Stimulated activated CD8-positive, alpha-beta memory T cell treated with anti-CD3 and anti-CD28 coated beads, Interleukin-4, amount 100 ng/mL, for 1 hour (primary cell): ENCODE data around the gene PALM2AKAP2.

Source experiments
- DNase-seq, 2 donors: peaks; one replicate each; pipeline ENCODE4 v3.0.0-alpha.2; 2020; ENCODE audit warnings: low read depth in 2 of 2, low spot score in 1 of 2

Gene PALM2AKAP2

DNA sequence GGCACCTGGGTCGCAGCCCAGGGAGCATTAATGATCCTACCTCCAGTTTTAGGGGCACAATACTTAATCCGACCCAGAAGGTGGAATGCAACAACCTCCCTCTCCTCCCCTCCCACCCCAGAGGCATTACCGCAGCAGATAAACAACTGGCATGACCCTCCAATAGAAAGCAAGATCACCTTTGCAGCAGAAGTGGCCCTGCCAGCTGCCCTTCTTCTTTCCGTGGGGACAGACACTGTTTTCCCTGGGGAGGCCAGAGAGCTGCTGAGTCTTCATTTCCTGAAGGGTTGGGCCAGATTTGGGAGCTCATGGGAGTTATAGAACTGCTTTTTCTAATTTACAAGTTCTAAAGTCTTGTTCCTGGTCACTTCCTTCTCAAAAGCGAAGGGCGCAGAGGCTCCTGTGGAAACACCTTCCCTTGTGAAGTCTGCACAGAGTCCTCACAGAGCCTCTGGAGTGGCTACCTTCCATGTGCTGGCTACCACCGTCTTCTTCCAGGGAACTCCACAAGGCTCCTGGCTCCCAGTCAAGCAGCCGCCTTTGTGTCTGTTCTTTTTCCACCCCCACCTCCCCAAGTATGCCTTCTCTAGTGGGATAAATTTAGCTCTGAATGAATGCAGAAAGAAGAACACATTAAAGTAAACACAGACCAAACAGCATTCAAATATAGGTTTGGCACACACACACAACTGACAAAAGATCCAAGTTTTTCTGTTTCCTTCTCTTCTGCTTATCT lies 8.0 kb upstream of the PALM2AKAP2 start:
- no peak for DNase-seq

DNA sequence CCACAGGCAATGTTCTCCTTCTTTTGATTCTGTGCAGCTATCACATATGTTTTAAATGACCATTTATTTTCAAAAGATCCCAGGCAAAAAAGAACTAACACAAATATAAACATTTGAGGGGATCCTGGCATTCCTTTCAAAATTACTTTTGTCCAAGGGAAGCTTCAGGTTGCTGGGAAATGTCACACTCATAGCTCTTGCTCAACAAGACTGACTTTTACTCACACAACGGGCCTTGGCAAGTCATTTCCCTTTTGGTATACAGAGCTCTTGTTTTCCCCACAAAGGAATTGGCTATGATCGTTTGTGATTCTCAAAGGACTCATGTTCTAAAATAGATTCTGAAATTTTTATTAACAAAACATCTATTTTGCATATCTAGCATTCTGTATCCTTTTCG lies 4.5 kb upstream of the PALM2AKAP2 start:
- DNase-seq, result no peak

DNA sequence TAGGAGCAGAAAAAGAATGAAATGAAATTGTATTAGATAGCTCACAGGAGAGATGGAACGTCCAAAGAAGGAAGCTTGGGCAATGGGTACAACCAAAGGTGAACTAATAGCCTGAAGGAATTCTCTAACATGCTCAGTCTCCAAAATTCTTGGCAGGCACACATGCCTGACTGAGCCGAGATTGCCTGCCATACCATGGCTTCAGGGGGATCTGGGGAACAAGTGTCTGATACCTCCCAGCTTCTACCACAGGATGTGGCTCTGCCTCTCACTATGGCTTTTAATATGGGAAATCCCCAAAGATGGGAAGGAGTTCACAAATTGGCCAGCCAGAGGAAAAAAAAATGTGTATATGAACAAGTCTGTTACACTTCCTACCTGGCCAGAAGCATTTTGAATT lies 3.6 kb upstream of the PALM2AKAP2 start:
- DNase-seq, result no peak

DNA sequence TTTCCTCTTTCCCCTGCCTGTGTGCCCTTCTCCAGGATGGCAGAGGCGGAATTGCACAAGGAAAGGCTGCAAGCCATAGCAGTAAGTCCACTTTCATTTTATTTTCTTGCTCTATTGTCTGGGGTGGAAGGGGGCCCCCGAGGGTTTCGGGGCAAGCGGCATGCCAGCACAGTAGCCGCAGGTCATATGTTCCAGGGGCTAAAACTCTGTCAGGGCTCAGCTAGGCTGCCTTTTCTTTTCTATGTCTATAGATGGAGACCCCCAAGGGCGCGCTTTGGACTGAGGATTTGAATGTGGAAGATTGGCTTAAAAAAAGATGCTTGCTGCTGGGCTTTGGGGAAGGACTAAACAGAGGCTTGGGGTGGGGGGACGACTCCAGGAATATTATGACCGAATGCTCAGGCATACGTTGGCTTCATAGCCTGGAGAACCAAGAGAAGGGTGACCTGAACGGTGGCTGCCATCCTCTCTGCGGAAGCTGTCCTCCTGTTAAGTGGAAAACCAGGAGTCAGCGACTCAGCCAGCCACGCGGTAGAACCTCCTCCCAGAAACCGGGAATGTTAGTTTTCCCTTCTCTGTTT lies 545 bp downstream of the PALM2AKAP2 start:
- no peak for DNase-seq

DNA sequence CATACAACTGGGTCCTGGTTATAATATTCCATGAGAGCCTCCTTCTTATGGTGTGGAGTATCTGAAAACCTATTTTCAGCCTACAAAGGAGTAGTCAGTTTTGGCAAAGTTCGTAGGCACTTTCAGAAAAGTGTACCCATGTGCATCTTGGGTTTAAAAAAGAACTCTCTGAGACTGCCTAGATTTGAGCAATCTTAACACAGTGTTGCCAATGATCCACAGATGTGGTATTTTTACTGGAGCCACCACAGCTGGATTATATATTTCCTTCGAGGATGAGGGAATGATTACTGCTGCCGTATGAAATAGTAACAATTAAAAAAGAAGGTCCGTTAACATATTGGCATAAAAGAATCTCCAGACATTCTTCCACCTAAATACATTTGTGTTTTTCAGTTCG lies 1.1 kb downstream of the PALM2AKAP2 start:
- no peak for DNase-seq

DNA sequence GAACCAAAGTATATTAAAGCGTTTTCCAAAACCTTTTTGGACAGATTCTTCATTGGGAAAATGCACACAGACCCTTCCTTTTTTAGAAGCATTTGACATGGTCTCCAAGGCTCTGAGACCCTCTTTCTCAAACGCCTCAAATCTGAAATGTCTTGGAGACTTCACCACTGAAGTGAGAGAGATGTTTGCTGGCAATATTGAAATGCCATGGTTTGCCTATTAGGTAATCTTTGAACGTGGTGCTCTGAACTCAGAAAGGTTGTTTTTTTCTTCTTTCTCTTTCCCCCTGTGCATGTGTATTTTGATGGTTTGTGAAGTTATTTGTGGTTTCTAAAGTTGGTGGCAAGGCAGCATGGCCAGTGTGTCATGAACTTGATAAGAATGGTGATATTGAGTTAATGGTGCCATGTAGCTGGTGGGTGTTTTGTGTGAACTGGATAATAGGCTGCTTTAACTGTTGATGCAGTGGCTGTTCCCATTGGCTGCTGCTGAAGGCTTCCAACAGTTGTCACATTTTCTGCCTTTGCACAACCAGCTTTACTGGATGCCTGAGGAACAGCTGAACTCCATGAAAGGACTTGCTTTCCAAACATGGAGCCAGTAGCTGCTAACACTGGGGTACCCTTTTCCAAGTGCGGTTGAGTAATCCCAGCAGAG lies 1.7 kb downstream of the PALM2AKAP2 start:
- DNase-seq, result no peak

DNA sequence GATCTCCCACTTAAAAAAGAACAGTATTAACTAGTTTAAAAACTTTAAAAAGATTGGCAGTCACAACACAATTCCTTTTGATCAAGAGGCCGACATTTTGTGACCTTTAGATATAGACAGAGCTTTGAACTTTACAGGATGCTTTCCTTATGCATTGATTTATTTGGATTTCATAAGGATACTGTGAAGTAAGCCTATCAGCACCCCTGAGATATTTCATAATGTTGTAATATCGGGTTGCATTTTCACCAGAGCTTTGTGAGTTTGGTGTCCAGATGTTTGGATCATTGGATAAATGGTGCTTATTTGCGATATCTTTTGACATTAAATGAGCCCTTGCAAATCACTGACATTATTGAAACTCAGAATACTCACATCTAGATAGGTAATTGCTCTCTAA lies 7.7 kb downstream of the PALM2AKAP2 start:
- DNase-seq, result no peak

DNA sequence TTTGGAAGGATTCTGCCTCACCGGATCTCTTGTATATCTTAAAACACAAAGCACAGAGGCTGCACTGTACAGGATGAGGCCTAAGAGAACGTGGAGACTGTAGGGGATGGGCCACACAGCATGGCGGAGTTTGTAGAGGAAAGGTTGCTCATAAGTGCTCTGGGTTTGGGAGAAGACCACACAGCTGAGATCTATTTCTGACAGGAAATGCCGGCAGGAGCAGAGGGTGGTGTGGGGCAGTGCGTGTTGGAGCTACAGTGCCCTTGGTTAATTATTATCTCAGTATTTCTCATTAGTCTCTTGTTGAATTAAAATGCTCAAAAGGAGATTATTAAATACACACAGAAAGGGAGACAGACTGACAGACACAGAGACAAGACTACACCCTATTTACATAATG lies 9.6 kb downstream of the PALM2AKAP2 start:
- DNase-seq, result no peak

DNA sequence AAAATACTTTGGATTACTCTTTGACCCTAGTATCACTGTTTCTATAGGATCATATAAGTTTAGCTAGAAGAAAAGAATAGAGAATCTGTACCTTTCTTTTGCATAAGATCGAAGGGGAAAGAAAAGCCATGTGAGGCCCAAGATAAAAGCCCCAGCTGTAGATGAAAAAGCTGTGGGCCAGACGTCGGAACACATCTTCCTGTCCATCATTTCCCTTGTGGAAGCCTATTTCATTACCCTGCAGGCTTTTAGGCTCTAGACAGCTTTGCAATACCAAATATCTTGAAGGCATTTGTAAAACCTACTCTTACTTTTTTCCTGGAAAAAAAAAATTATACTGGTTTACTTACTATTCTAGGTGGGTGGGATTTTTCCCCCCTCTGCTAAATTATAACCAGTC lies 10.0 kb downstream of the PALM2AKAP2 start:
- no peak for DNase-seq

DNA sequence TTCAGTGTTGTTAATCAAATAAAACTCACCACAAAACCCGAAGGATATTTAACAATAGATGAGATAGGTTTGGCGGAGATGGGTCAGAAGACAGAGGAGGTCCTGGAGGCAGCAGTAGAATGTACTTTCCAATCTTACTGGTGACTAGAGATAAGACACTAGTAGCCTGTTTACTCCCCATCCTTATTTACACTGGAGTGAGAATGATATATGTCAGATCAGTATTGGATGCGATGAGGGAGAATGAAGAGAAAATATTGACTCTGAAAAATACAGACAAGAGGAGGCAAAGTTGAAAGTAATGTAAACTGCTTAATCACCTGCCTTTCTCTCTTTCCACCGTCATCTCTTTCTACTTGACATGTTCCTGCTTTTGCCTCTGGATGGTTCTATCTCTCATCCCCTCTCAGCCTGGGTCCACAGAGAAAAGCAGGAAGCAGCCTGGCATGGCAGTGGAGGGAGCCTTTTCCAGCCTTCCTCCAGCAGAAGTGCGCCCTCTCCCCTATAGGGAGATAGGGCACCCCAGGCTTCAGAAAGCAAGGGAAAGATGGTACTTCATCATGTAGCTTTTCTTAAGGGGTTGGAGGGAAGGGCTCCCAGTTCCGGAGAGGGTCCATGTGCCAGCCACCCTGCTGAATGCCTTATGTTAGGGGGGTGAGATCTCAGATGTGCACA lies 11.1 kb downstream of the PALM2AKAP2 start:
- no peak for DNase-seq

DNA sequence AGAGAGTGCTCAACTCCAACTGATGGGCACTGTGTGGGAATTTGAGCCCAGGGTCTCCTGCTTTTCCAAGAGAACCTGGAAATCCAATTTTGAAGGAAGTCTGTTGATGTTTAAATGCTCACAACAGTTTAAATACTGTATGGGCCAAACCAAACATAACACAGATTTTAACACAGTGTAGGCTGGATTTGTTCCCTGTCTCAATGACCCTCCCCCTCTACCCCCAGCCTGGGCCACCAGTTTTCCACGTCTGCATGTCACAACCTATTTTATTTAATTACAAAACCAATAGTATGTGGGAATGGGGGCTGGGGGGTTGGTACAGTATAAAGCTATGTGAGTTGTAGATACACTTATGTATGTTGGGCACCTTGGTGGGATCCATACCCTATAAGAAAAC lies 11.7 kb downstream of the PALM2AKAP2 start:
- DNase-seq, result no peak

DNA sequence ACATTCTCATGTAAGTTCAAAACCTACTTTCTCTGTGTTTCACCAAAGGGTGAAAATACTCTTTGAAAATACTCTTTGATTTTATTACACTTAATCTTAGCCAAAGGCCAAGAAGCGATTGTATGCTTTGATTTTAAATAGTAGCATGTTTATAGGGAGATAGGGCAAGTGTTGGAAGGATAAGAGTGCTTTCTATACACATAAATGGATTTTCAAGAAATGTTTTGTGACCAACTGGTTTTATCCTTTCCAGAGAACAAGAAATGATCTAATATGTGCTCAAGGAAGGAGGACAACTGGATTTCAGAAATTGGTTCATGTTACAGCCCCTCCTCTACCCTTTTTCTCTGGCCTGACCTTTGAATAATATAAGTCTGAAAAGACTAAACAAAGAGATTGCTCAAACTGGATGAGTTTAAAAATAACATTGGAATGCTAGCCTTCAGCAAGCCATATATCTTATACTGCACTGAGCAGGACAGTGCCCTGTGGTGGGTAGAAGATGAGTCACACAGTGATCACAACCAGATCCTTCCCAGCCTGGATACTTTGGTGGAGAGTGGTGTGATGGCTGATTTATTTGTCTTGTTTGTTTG lies 13.1 kb downstream of the PALM2AKAP2 start:
- DNase-seq, result no peak

DNA sequence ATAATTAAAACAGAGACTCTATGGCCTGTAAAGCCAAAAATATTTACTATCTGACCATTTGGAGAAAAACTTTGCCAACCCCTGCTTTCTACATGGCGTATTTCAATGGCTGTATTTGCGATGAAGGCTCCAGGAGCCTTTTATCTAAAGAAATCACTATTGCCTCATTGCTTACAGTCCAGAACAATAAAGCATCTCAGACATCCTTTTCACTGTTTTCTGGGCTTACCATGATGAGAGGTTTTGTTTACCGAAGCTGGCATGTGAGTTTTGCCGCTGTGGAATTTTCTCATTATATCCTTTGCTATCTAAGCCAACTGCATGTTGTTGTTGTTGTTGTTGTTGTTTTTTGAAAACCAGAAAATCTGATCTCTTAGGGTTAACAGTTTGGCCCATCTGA lies 13.9 kb downstream of the PALM2AKAP2 start:
- no peak for DNase-seq

DNA sequence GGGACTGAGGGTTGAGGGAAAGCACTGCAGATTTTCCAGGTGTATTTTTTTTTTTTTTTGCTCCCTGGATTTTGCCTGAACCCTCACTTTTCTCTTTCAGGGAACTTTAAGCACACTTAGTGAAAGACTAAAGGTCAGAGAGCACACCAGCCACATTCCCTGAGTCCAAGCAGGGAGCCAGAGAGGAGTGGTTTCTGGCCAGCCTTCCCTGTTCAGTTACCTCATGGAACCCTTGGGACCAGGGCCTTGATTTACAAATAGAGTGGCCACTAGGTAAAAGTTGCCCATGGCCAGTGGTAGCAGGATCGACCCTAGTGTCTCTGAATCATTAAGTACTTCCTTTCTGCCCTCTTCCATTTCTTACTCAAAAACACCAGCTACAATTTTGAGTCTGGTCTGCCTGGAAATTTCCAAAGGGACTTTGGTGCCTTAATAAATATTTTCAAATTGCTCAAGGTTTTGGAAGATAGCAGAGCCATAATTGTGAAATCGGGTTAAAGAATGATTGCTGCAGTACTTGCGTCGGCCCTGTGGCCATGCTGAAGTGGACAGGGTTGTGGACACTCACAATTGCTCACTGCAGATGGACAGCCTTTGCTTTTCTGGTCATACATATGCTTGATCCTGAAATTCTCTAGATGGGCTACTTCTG lies 14.5 kb downstream of the PALM2AKAP2 start:
- no peak for DNase-seq

DNA sequence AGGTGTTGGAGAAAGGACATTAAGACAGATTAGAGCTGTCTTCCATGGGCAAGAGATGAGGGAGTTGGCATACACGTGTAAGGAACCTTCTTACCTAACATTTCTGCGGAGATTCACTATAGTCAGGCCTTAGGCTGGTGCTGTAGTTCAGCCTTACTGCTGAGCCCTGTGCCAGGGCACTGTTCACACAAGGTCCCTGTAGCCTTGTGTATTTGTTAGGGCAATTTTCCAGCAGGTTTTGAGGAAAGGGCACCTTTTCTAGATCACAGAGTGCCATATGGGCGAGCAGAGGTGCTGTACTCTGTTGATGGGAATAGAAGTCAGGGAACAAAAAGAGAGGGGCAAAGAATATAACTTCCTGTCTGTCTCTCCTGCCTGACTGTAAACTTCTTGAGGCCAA lies 15.6 kb downstream of the PALM2AKAP2 start:
- DNase-seq, result no peak

DNA sequence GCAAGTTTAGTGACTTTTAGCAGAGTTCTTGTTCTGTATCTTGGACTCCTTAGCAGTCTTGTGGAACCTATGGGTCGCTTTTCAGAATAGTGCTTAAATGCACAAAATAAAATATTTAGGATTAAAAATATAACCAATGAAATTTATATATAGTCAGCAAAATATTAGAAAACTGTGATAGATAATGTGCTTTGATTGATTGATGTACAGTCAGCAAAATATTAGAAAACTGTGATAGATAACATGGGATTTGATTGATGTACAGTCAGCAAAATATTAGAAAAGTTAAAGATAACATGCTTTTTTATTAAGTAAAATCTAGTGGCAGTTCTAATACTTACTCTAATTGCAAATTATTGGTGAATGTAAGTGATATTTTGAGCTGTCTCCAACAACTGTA lies 16.1 kb downstream of the PALM2AKAP2 start:
- DNase-seq, result no peak

DNA sequence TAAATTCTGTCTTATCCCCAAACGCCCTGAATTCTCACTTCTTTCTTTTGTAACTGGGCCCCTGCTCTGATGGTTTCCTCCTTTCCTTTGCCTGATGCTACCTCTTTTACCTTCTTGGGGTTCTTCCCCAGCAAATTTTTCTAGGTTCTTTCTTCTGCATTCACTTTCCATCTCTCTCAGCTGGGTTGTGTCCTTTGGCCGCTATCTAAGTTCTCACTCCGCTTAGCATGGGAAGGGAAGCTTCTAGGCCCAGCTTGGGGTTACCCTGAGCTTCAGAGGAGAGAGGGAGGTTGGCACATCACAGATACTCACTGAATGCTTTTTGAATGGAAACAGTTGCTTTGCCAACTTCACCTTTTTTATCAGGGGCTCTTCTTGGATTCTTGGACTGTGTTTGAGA lies 17.0 kb downstream of the PALM2AKAP2 start:
- no peak for DNase-seq

DNA sequence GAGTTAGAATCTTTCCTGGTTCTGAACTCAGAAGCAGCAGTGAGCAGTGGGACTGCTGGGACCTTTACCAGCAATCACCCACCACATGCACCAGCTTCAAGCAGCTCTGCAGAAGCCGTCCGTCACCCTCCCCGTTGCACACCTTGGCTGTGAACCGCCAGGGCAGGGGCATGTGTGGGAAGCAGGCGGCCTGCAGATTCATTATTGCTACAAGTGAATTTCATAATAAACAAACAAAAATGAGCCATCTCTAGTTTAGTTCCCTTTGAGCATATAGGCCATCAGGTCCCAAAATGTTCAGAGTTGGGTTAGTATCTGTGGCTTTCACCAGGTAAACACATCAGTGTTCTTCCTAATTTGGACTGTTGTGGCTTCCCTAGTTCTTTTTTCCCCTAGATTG lies 17.5 kb downstream of the PALM2AKAP2 start:
- DNase-seq, result no peak

DNA sequence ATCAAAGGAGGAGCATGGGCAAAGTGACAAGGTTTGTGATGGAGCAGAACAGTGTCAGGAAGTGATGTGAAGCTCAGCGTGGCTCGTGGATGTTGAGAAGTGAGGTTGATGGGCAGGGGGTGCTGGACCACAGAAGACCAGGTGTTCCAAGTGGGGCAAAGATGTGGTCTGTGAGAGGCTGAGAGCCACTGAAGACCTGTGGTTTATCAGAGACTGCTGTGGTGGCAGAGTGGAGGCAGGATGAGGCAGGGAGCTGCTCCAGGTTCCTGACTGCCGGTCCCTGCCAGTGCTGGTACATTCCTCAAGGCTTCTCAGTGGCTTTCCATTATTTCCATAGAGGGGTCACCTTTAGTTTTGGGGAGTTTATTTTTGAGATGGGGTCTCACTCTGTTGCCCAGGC lies 19.1 kb downstream of the PALM2AKAP2 start:
- DNase-seq, result no peak

DNA sequence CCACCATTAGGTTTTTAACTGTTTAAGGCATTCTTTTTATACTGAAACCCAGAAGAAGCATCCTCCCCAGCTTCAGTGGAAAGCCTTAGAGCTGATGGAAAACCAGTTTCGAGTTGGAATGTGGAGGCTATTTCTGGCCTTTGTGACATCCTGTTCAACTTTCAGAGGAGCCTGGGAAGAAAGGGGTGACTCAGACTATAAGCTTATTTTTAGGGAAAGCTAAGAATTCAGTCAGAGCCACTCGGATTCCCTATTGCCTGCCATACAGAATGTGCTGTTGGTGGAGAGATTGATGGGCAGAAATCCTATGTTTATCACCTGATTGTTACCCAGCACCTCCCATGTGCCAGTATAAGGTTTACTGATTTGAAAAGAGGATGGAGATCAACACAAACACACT lies 19.8 kb downstream of the PALM2AKAP2 start:
- DNase-seq, result no peak

DNA sequence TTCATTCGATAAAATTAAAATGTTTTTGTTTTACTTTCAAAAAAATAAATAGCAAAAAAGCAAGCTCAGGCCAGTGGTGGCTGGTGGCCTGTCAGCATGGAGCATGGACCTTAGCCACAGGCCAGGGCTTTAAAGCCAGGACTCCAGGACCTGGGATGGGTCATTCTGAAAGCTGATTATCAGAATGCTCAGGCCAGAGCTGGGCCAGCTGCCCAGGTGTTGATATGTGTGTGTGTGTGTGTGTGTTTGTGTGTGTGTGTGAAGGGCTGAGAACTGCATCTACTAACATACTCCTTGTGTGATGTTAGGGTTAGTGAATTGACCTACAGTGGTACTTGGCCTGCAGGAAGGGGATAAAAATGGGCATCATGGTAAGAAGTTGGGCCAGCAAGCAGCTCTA lies 21.5 kb downstream of the PALM2AKAP2 start:
- no peak for DNase-seq
